Occipital lobe (tissue), 2 donors: ENCODE data around the gene HLA-DPB1. TPM values are rescaled to one million over a fixed set of nuclear protein-coding genes. Genes with fewer than 3 reads are reported as not detected.

Experiments
- DNase-seq: peaks from one replicate; lab custom pipeline; 2025; lab: John Stamatoyannopoulos, UW
- total RNA-seq: library from RNA; depleted of rRNA; stranded (reverse); fragments of >200 nt; gene quantifications from one replicate; pipeline ENCODE4 v1.2.3, GENCODE V29; 2014

The HLA-DPB1 gene
- total RNA-seq, 1 donor from 2014 or later = 1.4 TPM

DNA sequence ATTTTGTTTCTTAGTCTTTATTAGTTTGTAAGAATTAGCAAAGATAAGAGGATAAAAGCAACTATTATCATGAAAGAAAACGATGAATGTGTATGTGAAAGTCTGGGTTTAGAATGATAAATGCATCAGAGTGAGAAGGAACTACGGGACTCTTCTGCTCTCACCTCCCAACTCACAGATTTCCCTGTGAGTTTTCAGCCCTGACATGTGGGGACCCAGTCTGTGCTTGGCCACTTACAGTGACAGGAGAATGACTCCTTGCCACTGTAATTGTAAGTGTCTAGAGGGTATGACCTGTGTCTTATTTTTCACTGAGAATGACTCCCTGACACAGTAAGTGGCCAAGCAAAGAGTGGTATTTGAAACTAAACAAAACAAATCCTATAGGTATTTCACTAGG is 4.9 kb upstream of the HLA-DPB1 start:
- DNase-seq = no peak

DNA sequence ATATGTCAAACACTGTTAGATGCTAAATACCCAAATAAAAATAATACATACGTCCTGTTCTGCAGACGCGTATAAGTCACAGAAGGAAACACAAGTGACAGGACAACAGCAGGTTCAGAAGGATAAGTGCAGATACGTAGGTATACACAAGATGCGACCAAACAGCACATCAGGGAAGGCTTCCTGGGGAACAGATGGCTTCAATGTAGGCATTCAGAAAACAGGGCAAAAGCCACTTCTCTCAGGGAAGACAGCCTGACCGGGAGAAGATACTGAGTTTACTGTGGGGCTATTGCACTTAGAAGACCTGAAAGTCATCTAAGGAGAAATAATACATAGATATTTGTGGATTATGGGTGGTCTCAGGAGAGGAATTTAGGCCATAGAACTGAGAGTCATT is 4.2 kb upstream of the HLA-DPB1 start:
- DNase-seq = no peak

DNA sequence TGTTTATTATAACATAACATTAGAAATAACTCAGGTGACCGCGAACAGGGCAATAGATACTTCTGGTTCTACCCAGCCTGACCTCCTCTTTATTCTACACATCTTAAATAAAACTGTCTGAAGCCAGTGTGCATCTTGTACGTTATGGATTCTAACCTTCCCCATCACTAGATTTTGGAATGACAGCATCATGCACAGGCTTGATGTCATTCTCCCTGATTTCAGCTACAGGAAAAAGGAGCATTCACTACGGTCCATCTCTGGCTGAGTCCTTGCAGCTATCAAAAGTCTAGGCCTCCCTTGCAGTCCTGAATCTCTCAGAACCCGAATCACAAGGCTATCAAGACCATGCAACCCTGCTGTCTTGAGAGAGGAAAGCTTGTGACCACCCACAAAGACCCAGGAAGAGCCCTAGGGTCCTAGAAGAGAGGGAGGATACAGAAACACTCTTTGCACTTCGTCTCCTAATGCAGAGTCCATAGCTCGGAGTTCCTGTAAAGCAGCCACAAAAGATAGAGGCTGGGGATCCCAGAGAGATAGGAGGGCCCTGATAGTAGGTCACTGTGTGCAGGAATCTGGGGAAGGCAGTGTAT is 3.2 kb upstream of the HLA-DPB1 start:
- DNase-seq = no peak

DNA sequence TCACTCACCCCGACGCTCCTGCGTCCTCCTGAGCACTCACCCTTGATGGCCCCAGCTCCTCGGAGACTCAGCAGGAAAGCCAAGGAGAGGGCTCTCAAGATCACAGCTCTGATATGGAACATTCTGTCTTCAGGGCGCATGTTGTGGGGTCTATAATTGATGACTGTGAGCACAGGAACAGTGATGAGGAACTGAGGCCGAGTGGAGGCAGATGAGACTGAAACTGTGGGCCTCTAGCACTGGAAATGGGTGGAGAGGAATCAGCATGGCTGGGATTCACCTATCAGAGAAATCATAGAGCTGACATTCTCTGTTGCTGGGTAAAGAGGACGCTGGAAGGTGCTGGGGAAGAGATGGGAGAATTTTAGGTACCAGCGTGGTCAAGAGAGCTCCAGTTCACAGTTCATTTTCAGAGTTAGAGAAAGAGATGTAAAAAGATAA is 2.3 kb upstream of the HLA-DPB1 start, which contains the start of gene HLA-DPA1:
Gene HLA-DPA1 (minus strand): TSS at position 219 of the 441 bp plus-strand sequence.
- no peak for DNase-seq

DNA sequence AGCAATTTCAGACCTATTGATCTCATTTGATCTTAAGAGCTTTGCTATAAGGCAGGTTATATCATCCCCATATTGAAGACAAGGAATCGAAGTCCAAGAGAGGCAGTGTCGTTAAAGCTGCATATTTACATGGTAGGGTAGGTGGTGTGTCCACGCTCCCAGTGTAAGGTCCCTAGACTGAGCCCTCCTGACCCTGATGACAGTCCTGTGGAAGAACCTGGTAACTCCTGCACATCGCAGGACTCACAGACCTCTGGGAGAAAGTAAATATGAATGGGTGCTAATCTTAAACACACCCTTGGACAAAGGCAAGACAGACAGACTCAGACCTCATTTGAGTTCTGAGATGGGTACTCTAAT is 602 bp upstream of the HLA-DPB1 start:
- DNase-seq = no peak

DNA sequence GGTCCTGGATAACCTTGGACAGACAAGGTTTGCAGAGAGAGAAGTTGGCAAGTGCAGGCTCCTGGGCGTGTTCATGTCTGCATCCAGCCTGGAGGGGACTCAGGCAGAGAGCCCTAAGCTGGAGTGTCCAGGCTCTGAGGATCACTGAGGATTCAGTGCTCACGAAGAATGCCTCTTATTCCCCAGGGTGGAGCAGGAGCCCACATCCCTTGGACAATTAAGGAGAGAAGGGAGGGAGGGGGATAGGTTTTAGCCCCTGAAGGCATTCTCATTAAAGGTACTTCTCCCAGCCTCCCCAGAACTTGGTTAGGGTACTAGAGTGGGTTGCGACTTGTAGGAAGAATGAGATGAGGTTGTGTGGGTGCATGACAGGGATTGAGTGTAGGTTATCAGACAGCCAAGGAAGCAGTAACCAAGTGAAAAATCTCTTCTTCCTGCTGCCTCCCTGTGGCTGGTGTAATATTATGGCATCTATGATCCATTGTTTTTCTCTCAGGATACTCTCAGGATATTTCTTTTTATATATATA is 680 bp downstream of the HLA-DPB1 start:
- DNase-seq = no peak

DNA sequence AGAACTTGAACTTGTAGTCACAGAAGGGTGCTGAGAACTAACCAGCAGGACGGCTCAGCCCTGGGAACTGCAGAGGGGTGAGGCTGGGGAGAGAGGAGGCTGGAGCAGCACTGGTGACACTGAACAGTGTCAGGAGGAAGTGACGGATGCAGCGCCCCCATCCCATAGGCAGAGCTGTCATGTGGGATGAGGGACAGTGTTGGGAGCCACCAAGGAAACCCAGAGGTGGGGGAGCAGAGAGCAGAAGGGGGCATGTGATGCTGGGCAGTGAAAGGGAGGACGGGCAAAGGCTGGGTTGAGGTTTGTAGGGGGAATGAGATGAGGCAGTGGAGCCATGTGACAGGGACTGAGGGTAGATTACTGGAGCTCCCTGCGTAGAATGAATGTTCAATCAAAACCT is 2.1 kb downstream of the HLA-DPB1 start:
- no peak for DNase-seq

DNA sequence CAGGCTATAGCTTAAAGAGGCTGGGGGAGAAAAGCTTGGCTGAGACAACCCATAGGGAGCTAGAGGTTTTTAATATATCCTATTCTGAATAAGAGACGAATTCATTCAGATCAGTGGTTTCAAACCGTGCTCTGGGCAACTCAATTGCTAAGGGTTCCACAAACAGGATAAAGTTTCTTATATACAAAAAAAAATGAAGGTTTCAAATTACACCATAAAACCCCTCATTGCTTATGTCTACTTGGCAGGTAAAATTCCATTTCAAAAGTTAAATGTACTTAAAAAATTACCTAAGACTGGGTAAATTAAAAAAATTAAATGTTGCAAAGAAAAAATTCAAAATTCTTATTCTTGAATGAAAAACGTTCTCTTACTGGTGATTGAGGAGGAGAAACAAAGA is 2.7 kb downstream of the HLA-DPB1 start:
- no peak for DNase-seq

DNA sequence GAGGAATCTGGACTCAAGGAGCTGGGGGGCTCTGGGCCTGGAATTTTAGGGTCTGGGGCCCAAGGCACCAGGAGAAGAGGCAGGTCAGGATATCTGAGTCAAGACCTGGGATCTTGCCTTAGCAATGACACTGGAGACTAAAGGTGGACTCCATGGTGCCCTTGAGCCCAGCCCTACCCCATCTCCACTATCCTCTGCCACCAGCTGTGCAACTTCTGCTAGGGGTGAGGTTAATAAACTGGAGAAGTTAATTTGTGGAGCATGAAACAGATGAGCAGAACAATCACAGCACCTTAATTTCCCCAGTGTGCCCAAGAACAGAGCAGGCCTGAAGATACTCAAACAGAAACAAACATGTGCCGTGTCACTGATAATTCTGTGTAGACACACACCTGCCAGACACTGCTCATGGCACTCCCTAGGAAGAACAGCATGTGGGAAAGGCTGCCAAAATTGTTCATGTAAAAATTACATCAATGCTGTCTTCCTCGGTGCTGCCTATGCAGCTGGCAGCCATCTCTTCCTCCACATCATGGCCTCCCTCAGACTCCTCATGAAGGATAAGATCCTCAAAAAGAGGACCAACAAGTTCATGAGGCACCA is 3.2 kb downstream of the HLA-DPB1 start:
- DNase-seq = no peak

DNA sequence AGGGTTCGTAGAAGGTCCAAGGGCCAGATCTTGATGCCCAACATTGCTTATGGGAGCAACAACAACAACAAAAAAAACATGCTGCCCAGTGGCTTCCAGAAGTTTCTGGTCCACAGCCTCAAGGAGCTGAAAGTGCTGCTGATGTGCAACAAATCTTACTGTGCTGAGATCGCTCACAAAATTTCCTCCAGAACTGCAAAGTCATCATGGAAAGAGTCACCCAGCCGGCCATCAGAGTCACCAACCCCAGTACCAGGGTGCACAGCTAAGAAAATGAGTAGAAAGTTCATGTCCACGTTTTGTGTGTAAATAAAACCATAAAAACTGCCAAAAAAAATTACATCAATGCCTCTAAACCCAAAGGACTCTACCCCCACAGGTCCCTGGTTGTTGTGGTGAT is 3.8 kb downstream of the HLA-DPB1 start:
- no peak for DNase-seq

DNA sequence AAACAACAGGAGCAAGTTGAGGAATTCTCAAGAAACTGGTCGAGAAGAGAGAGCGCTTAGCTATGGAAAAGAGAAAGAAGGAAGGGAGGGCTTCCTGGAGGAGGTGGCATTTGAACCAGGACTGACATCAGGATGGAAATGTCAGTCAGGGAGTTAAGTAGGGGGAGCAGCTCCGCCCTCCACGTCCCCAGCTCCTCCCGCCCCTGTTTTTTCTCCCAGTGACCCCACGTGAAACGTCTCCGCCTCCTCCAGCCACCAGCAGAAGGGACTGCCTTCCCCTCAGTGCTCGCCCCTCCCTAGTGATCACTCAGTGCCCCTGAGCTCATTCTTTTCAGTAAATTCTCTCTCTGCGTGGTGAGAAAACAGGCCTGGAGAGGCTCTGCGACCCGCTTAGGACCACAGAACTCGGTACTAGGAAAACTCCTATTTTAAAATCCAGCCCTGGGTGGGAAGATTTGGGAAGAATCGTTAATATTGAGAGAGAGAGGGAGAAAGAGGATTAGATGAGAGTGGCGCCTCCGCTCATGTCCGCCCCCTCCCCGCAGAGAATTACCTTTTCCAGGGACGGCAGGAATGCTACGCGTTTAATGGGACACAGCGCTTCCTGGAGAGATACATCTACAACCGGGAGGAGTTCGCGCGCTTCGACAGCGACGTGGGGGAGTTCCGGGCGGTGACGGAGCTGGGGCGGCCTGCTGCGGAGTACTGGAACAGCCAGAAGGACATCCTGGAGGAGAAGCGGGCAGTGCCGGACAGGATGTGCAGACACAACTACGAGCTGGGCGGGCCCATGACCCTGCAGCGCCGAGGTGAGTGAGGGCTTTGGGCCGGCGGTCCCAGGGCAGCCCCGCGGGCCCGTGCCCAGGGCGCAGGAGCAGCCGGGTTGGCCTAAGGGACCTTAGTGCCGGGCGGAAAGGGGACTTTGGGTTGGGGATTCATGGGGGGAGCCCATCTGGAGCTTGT is 4.6 kb downstream of the HLA-DPB1 start:
- DNase-seq = no peak

DNA sequence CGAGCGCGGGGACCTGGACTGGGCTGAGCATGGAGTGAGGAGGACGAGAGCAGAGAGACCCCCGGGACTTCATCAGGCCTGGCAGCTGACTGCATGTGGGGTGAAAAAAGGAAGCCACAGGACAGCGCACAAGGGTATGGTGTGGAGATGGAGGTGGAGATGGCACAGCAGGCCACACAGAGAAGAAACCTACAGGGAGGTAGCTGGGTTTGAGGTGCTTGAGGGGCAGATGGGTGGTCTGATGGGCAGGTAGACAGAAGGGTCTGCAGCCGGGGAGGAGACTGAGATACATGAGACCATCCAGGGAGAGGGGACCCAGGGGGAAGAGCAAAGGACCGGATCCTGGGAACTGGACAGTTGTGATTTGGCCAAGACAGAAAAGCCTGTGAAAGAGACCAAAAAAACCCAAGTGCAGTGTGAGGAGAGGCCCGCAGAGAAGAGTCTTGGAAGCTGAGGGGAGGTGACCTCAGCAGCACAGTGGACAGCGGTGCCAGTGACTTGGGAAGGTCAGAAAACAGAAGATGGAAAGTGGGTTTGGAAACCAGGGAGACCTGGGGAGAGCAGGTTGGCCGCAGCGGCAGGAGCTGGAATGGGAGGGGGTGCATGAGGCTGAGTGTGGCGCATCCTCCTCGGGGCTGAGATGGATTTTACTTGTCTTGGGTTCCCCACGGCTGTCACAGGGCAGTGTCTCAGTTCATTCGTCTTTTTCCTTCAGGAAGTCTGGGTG is 5.5 kb downstream of the HLA-DPB1 start:
- no peak for DNase-seq

DNA sequence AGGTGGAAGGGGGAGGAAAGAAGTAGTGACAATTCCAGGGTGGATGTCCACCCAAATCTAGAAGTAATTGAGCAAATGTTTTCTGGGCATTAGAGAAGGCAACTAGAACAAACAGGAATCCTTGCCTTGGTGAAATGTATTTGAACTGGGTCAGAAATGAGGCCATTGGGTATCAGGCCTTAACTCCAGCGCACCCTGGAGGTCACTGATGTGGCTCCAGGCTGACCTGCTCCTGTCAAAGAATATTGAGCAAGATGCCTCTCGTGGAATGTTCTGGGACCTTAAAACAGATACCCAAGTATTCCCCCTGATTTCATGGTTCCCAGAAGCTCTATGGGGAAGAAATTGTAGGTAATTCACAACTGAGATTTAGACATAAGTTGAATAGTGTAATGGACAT is 6.9 kb downstream of the HLA-DPB1 start:
- DNase-seq = no peak

DNA sequence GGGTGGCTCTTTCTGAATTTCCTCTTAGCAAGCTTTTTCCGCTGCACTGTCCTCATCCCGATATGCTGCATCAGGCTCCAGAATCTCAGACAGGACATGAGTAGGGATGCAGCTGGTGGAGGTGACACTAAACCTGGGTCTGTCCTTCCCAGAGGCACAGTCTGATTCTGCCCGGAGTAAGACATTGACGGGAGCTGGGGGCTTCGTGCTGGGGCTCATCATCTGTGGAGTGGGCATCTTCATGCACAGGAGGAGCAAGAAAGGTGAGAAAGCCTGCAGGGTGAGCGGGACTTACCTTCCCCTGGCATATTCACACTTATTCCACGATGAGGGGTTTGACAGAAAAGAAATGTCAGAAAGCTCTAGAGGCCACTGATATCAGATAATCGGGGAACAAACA is 9.8 kb downstream of the HLA-DPB1 start:
- DNase-seq = no peak

DNA sequence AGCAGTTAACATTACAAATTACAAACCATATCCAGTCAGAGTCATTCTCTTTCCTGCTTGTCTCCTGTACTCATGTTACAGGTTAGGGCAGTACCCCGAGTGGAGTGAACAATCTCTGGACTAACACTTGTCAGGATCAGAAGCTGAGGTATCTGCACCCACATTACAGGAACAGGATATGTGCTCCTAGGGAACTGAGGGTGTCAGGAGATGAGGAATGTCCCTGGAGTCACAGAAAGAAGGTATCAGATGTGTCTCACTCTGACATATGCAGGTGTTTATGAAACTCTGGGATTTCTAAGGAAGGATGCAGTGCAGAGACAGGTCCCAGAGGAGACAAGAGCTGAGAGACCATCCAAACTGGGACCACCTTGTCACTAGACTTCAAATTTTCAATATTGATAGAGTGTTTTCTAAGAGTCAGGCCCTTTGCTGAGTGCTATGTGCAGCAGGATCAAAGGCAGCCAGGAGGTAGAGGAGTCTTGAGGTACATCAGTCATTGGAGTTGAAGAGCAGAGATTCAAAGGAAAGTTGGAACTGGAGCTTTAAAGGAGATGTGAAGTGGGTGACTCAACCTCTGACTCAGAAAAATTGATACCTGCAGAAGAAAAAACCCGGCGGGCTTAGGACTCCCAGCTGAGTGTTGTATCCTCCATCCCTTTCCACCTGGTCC is 12.6 kb downstream of the HLA-DPB1 start:
- no peak for DNase-seq

DNA sequence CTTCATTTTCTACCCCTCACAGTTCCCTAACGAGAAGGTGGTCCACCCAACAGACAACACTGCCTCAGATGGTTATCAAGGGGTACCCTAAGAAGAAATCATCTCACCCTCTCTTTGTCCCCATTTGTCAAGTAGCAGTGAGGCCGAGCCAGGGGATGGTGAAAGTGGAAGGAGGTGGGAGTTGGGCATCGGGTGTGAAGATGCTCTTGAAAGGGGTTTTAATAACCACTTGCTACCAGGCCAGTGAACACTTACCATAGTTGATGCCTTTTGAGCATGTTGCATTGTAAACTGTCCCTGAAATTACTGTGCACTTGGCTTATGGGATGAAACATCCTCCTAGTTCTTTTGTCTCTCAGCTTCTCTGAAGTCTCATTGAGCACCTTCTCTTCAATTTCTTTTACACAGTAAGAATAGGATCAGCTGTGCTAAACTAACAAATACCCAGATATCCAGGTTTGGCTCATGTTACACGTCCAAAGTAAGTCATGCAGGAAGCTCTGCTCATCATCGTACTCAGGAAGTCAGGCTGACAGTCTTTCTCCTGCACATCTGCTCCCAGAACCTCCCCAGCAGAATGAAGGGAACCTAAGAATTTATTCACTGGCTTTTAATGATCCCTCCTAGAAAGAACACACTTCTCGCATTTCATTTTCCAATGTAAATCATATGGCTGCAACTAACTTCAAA is 13.3 kb downstream of the HLA-DPB1 start:
- DNase-seq = no peak

DNA sequence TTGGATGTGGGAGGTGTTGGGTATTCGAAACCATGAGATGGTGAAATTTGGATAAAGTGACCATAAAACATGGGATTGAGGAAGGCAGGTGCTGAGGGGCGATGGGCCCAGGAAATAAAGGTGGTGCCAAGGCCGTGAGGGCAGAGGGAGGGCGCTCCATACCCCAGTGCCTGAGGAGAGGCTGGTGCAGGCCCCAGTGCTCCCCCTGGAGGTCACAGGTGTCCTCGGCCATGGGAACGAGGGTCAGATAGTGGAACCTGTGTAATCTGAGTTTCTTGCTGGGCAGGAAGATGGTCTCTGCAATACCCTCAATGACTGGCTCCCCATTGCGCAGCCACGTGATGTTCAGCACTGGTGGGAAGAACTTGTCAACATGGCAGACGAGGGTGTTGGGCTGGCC is 16.2 kb downstream of the HLA-DPB1 start:
- no peak for DNase-seq

DNA sequence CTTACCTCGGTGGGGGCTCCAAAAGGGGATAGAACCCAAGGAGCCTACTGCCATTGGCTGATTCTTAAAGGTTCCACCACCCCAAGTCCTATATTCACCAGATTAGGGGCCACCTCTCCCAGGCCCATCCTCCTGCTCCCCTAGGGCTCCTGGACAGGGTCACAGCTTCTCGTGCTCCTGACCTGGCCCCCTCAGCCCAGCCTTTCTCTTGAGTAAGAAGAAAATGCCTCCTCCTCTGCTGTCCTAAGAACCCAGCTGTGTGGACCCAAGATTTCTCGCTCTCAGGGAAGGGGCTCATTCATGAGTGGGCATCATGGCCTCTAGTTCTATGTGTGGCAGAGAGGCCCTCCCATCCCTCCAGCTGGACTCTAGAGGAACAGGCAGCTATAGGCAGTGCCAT is 16.6 kb downstream of the HLA-DPB1 start:
- no peak for DNase-seq

DNA sequence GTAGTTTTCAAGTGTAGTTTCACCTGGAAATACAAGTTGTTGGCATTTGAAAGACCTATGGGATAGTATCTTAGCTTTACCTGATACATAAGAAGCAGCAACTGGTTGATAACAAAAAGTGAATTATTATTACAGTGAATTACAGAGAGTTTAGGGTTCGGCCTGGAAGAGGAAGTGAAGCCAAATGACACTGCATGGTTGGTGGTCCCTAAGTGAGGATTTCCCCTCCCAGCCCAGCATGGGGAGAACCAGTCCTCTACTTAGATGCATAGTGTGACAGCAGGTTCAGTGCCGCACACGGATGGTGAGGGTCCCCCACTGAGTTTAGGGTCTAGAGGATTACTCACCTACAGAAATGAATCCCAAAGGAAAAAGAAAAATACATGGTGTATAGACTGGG is 18.1 kb downstream of the HLA-DPB1 start:
- DNase-seq = no peak

DNA sequence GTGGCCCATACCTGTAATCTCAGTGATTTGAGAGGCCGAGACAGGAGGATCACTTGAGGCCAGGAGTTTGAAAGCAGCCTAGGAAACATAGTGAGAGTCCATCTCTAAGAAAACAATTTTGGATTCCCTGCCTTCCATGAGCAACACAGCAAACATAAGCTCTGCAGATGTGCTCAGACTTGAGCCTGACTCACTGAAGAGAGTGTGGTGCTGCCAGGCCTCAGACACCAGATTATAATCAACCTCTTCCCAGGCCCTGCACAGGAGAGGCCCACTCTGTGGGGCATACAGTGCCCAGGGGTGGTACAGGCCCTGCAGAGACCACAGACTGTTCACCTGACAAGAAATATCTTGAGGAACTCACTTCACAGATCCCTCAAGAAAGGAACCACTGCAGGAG is 19.9 kb downstream of the HLA-DPB1 start:
- DNase-seq = no peak
